GM21786 (cell line): Measurements from ENCODE around the gene MR1.

Experiments used
- ATAC-seq: cut with Tn5 transposase; IDR thresholded peaks from one replicate; pipeline ENCODE4 v1.9.1; 2021; ENCODE audit not compliant: unreplicated experiment

Gene MR1

GRCh38 chr1:181090641-181091126 lies 56.9 kb downstream of the MR1 start:
- ATAC-seq, result no peak

GRCh38 chr1:181091309-181092040 lies 57.7 kb downstream of the MR1 start:
- ATAC-seq, result no peak

- ATAC-seq, result no peak
Observed at GRCh38 chr1:181092056-181092455, 58.3 kb downstream of the MR1 start.

GRCh38 chr1:181092883-181093458 lies 59.2 kb downstream of the MR1 start:
- no peak for ATAC-seq

GRCh38 chr1:181094416-181095212 lies 60.8 kb downstream of the MR1 start:
- ATAC-seq, result no peak

- ATAC-seq, result no peak
Observed at GRCh38 chr1:181095260-181095659, 61.5 kb downstream of the MR1 start.

GRCh38 chr1:181095763-181096184 lies 62.0 kb downstream of the MR1 start:
- ATAC-seq, result no peak

GRCh38 chr1:181097242-181097641 lies 63.5 kb downstream of the MR1 start:
- no peak for ATAC-seq

GRCh38 chr1:181099152-181100014 lies 65.6 kb downstream of the MR1 start:
- ATAC-seq, result peak; percentile 64

GRCh38 chr1:181100015-181100905 lies 66.5 kb downstream of the MR1 start:
- ATAC-seq, result no peak

GRCh38 chr1:181100934-181101333 lies 67.2 kb downstream of the MR1 start:
- no peak for ATAC-seq

- no peak for ATAC-seq
Observed at GRCh38 chr1:181101581-181102226, 67.9 kb downstream of the MR1 start.

- no peak for ATAC-seq
Observed at GRCh38 chr1:181102841-181103240, 69.1 kb downstream of the MR1 start.

GRCh38 chr1:181103399-181103798 lies 69.6 kb downstream of the MR1 start:
- no peak for ATAC-seq

GRCh38 chr1:181104042-181104789 lies 70.4 kb downstream of the MR1 start:
- peak; percentile 14 for ATAC-seq

GRCh38 chr1:181104790-181105133 lies 71.0 kb downstream of the MR1 start:
- ATAC-seq, result no peak

GRCh38 chr1:181105134-181106021 lies 71.6 kb downstream of the MR1 start:
- ATAC-seq, result peak; percentile 69

GRCh38 chr1:181106022-181106312 lies 72.2 kb downstream of the MR1 start:
- no peak for ATAC-seq
